ENCODE measurements around the gene PTPRN2.

DNA sequence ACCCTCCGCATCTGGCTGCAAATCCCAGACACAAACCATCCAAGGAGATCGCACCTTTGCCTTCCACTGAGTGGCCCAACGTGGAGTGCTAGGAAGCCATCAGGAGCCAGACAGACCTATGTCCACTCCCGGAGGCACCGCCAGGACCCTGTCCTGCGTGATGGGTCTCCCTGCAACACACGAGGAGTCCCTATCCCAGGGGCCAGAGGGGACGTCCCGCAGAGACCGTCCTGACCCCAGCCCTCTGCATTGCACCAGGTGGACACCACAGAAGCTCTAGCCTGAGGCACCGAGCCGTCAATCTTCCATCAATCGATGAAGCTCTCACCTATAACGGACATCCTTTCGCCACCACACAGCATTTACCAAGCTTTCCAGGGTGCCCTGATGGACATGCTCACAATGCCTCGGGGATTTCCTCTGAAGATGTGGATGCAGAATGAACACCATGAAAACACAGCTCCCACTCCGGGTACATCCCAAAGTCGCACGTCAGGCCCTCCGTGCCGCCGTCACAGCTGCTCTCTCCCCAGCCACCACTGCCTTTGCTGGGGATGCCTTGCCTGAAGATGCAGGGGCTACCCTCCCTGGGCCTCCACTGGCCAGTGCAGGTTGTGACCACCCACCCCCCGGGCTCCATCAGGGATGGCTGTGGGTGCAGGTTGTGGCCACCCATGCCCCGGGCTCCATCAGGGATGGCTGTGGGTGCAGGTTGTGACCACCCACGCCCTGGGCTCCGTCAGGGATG lies 54.1 kb downstream of the PTPRN2 start:
- TF ChIP-seq, protein P1, sequence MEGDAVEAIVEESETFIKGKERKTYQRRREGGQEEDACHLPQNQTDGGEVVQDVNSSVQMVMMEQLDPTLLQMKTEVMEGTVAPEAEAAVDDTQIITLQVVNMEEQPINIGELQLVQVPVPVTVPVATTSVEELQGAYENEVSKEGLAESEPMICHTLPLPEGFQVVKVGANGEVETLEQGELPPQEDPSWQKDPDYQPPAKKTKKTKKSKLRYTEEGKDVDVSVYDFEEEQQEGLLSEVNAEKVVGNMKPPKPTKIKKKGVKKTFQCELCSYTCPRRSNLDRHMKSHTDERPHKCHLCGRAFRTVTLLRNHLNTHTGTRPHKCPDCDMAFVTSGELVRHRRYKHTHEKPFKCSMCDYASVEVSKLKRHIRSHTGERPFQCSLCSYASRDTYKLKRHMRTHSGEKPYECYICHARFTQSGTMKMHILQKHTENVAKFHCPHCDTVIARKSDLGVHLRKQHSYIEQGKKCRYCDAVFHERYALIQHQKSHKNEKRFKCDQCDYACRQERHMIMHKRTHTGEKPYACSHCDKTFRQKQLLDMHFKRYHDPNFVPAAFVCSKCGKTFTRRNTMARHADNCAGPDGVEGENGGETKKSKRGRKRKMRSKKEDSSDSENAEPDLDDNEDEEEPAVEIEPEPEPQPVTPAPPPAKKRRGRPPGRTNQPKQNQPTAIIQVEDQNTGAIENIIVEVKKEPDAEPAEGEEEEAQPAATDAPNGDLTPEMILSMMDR (conservative IDR thresholded peaks at IDR 0.05; ENCODE audit: low read length) = no peak
- TF ChIP-seq EZH2phosphoT487 (IDR thresholded peaks at IDR 0.05; ENCODE audit: borderline replicate concordance, low read depth, low read length) = no peak

Measured in OCI-LY7 (cell line).